Ishikawa (cell line): ENCODE data around the gene NSDHL.

Experiments
- CEBPB ChIP-seq: IDR thresholded peaks from 2 replicates; pipeline ENCODE4 v1.6.1; 2012
- CREB1 ChIP-seq: IDR thresholded peaks from 2 replicates; pipeline ENCODE4 v1.6.1; 2012; ENCODE audit warnings: low read depth
- EGR1 ChIP-seq: IDR thresholded peaks from 2 replicates; pipeline ENCODE4 v1.6.1; 2012
- EP300 ChIP-seq: IDR thresholded peaks from 2 replicates; pipeline ENCODE4 v1.6.1; 2012; ENCODE audit warnings: borderline replicate concordance
- FOXM1 ChIP-seq: IDR thresholded peaks from 2 replicates; pipeline ENCODE4 v1.6.1; 2012; ENCODE audit warnings: low read depth, borderline replicate concordance
- MAX ChIP-seq: IDR thresholded peaks from 2 replicates; pipeline ENCODE4 v1.6.1; 2012
- NFIC ChIP-seq: IDR thresholded peaks from 2 replicates; pipeline ENCODE4 v1.6.1; 2012
- RAD21 ChIP-seq: IDR thresholded peaks from 2 replicates; pipeline ENCODE4 v1.6.1; 2012; ENCODE audit warnings: low read depth
- REST ChIP-seq: IDR thresholded peaks from 2 replicates; pipeline ENCODE4 v1.6.1; 2012; ENCODE audit warnings: low read depth, mild to moderate bottlenecking
- TAF1 ChIP-seq: IDR thresholded peaks from 2 replicates; pipeline ENCODE4 v1.6.1; 2012; ENCODE audit warnings: low read depth, mild to moderate bottlenecking
- TCF12 ChIP-seq: IDR thresholded peaks from 2 replicates; pipeline ENCODE4 v1.6.1; 2012; ENCODE audit warnings: low read depth
- TEAD4 ChIP-seq: IDR thresholded peaks from 2 replicates; pipeline ENCODE4 v1.6.1; 2012
- USF1 ChIP-seq: IDR thresholded peaks from 2 replicates; pipeline ENCODE4 v1.6.1; 2012
- YY1 ChIP-seq: IDR thresholded peaks from 2 replicates; pipeline ENCODE4 v1.6.1; 2012; ENCODE audit warnings: low read depth
- ZBTB7A ChIP-seq: IDR thresholded peaks from 2 replicates; pipeline ENCODE4 v1.6.1; 2012; ENCODE audit warnings: low read depth

The NSDHL gene

GRCh38 chrX:152884171-152884570 is 53.3 kb downstream of the NSDHL start:
- no peak for TF ChIP-seq TCF12
- no peak for TF ChIP-seq USF1
- no peak for TF ChIP-seq FOXM1
- TF ChIP-seq EGR1, result no peak
- TF ChIP-seq MAX, result no peak
- TF ChIP-seq ZBTB7A, result no peak
- TF ChIP-seq TEAD4, result no peak
- no peak for TF ChIP-seq CREB1
- no peak for TF ChIP-seq EP300
- no peak for TF ChIP-seq REST
- TF ChIP-seq TAF1, result no peak
- no peak for TF ChIP-seq YY1
- no peak for TF ChIP-seq RAD21
- TF ChIP-seq CEBPB, result no peak
- TF ChIP-seq NFIC, result no peak

- no peak for TF ChIP-seq NFIC
- no peak for TF ChIP-seq REST
- no peak for TF ChIP-seq MAX
- TF ChIP-seq TAF1, result no peak
- no peak for TF ChIP-seq CEBPB
- TF ChIP-seq RAD21, result no peak
- no peak for TF ChIP-seq TCF12
- no peak for TF ChIP-seq ZBTB7A
- no peak for TF ChIP-seq USF1
- TF ChIP-seq YY1, result no peak
- TF ChIP-seq EGR1, result no peak
- no peak for TF ChIP-seq TEAD4
- no peak for TF ChIP-seq FOXM1
- TF ChIP-seq CREB1, result no peak
- TF ChIP-seq EP300, result no peak
Observed at GRCh38 chrX:152886716-152887115, 55.9 kb downstream of the NSDHL start.

- TF ChIP-seq EP300, result no peak
- TF ChIP-seq TCF12, result no peak
- no peak for TF ChIP-seq REST
- TF ChIP-seq CREB1, result no peak
- no peak for TF ChIP-seq EGR1
- no peak for TF ChIP-seq YY1
- TF ChIP-seq TEAD4, result no peak
- TF ChIP-seq RAD21, result no peak
- TF ChIP-seq MAX, result no peak
- no peak for TF ChIP-seq USF1
- TF ChIP-seq ZBTB7A, result no peak
- no peak for TF ChIP-seq TAF1
- TF ChIP-seq FOXM1, result no peak
- TF ChIP-seq CEBPB, result no peak
- no peak for TF ChIP-seq NFIC
Observed at GRCh38 chrX:152892499-152892898, 61.6 kb downstream of the NSDHL start.
